Measurements from ENCODE around the gene ZNHIT2.

GRCh38 chr11:65109231-65110198 is 8.0 kb downstream of the ZNHIT2 start:
- TF ChIP-seq EZH2phosphoT487 (IDR thresholded peaks at IDR 0.05; ENCODE audit: borderline replicate concordance, low read length) (no peak), CTCF (IDR thresholded peaks at IDR 0.05; ENCODE audit: low read depth, low read length, poor library complexity, severe bottlenecking) (no peak)
